Karpas-422 (cell line): Measurements from ENCODE around the gene CFAP97. TPM values are rescaled to one million over a fixed set of nuclear protein-coding genes. Genes with fewer than 3 reads are reported as not detected.
"Not testable (repeated sequence)": the region's sequence is repeated elsewhere in the genome, so short reads cannot be mapped to it uniquely, and the experiment has no call there.

ENCODE experiments used
- DNase-seq: peaks from one replicate; pipeline ENCODE4 v3.0.0-alpha.2; 2015
- H2AFZ ChIP-seq: fragments of 200-600 bp; sonication (generic); 2 replicates; pipeline ENCODE4 v1.6.1; 2014; ENCODE audit warnings: antibody characterized with exemption, low read length, mixed read lengths
- H3K27ac ChIP-seq: fragments of 200-600 bp; sonication (generic); 2 replicates; pipeline ENCODE4 v1.5.1; 2014; ENCODE audit warnings: mild to moderate bottlenecking, low read length, moderate library complexity
- H3K27me3 ChIP-seq: fragments of 200-600 bp; sonication (generic); 2 replicates; pipeline ENCODE4 v1.6.1; 2014; ENCODE audit warnings: low read length, mixed read lengths
- H3K36me3 ChIP-seq: fragments of 200-600 bp; sonication (generic); 2 replicates; pipeline ENCODE4 v1.6.1; 2014; ENCODE audit warnings: low read length, mixed read lengths; ENCODE audit not compliant: insufficient read depth
- H3K4me1 ChIP-seq: fragments of 200-600 bp; sonication (generic); 2 replicates; pipeline ENCODE4 v1.6.1; 2014; ENCODE audit warnings: mild to moderate bottlenecking, low read length, mixed read lengths
- H3K4me2 ChIP-seq: fragments of 200-600 bp; sonication (generic); 2 replicates; pipeline ENCODE4 v1.6.1; 2014; ENCODE audit warnings: low read length, low read depth, mild to moderate bottlenecking; ENCODE audit not compliant: poor library complexity, severe bottlenecking
- H3K4me3 ChIP-seq: fragments of 200-600 bp; sonication (generic); 2 replicates; pipeline ENCODE4 v1.5.1; 2014; ENCODE audit warnings: mild to moderate bottlenecking, antibody characterized with exemption, low read length, mixed read lengths
- H3K79me2 ChIP-seq: fragments of 200-600 bp; sonication (generic); 2 replicates; pipeline ENCODE4 v1.6.1; 2014; ENCODE audit warnings: mild to moderate bottlenecking, low read length, mixed read lengths
- H3K9ac ChIP-seq: fragments of 200-600 bp; sonication (generic); 2 replicates; pipeline ENCODE4 v1.6.0; 2014; ENCODE audit warnings: low read length
- H3K9me2 ChIP-seq: fragments of 200-600 bp; sonication (generic), shearing (Covaris generic); replicated peaks from 2 replicates; pipeline ENCODE4 v1.6.0; 2014; ENCODE audit warnings: mild to moderate bottlenecking, low read length, moderate library complexity; ENCODE audit not compliant: insufficient read depth
- H3K9me3 ChIP-seq: fragments of 300-700, 200-600 bp; sonication (generic); 2 replicates; pipeline ENCODE4 v1.6.1; 2014; ENCODE audit warnings: low read length, mixed read lengths
- H4K20me1 ChIP-seq: fragments of 200-600 bp; sonication (generic); 2 replicates; pipeline ENCODE4 v1.6.1; 2014; ENCODE audit warnings: mild to moderate bottlenecking, antibody characterized with exemption, low read length, low read depth; ENCODE audit not compliant: insufficient read depth
- total RNA-seq: library from RNA; depleted of rRNA; stranded (reverse); fragments of >200 nt; shearing (Covaris generic); gene quantifications from 2 replicates; pipeline ENCODE4 v1.2.3, GENCODE V29; 2014; ENCODE audit warnings: low replicate concordance

CFAP97 gene
- total RNA-seq, 1 experiment from 2014 or later, result 44.5 TPM

DNA sequence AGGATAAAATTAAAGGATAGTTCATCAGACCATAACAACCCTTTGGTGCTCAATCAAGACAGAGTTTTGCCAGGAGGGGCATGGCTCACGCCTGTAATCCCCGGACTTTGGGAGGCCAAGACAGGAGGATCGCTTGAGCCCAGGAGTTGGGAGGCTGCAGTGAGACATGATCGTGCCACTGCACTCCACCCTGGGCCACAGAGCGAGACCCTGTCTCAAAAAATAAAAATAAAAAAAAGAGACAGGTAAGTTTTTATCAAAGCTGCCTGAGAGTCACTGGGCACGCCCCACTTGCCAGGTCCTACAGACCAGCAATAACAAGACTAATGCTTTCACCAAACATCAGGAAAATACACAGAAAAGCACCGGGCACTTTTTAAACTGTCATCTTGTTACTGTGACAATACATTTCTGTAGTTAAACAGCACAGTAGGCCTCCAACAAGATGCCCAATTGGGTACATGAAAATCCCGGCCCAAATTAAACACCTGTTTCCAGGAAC is 765 bp downstream of the CFAP97 start:
- H3K27me3 ChIP-seq, result no peaks in the 10 kb centered on the region
- H2AFZ ChIP-seq, result no peak overlapping the region
- H3K79me2 ChIP-seq, result peaks cover 63% of the 10 kb centered on the region
- peak overlapping the region; percentile 79 for H3K4me3 ChIP-seq
- H3K9me2 ChIP-seq, result no peaks in the 10 kb centered on the region
- no peak for DNase-seq
- H3K9ac ChIP-seq, result peak overlapping the region; percentile 80
- no peaks in the 10 kb centered on the region for H4K20me1 ChIP-seq
- H3K27ac ChIP-seq, result peak overlapping the region; percentile 72
- no peaks in the 10 kb centered on the region for H3K36me3 ChIP-seq
- no peaks in the 10 kb centered on the region for H3K9me3 ChIP-seq
- peak overlapping the region; percentile 86 for H3K4me2 ChIP-seq
- H3K4me1 ChIP-seq, result peaks cover 38% of the 10 kb centered on the region

DNA sequence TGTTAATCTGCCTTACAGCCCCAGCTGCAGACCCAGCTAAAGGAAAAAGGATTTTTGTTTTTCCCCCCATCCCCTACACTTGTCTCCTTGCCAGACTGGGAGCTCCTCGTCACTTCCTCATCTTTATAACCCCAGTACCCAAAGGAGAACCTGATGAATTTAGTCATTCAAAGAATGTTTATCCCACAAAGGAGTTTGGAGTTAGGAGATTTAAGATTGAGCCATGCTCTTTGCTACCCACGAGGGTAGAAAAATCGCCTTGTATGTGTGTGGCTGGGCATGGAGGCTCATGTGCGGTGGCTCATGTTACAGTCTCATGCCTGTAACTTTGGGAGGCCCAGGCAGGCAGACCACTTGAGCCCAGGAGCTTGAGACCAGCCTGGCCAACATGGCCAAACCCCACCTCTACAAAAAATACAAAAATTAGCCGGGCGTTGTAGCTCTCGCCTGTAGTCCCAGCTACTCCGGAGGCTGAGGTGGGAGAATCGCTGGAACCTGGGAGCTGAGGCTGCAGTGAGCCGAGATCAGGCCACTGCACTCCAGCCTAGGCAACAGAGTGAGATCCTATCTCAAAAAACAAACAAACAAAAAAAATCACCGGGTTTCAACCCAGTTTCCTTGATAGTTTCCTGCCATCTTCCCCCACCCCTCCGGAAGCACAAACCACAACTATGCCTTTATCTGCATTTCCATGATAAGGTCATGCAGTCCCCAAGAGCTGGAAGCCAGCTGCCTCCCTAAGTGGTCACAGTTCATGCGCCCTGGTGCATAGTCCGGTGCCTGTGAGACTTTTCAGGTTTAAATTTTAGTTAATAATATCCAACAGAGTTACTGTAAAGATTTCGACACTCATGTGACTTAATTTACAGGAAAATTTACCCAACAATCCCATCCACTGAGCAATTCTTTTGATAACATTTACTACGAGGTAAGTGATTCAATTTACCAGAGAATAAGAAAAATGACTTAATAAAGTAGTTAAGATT is 1.5 kb downstream of the CFAP97 start:
- Histone ChIP-seq H3K4me3 (peak overlapping the region; percentile 79), H3K4me2 (peak overlapping the region; percentile 86), H2AFZ (no peak overlapping the region), H3K27me3 (no peaks in the 10 kb centered on the region), H3K4me1 (peaks cover 38% of the 10 kb centered on the region), H3K9me2 (no peaks in the 10 kb centered on the region), H3K36me3 (no peaks in the 10 kb centered on the region), H3K9me3 (no peaks in the 10 kb centered on the region), H3K9ac (peak overlapping the region; percentile 80), H4K20me1 (no peaks in the 10 kb centered on the region), H3K79me2 (peaks cover 68% of the 10 kb centered on the region), H3K27ac (peak overlapping the region; percentile 72)
- DNase-seq, result no peak

DNA sequence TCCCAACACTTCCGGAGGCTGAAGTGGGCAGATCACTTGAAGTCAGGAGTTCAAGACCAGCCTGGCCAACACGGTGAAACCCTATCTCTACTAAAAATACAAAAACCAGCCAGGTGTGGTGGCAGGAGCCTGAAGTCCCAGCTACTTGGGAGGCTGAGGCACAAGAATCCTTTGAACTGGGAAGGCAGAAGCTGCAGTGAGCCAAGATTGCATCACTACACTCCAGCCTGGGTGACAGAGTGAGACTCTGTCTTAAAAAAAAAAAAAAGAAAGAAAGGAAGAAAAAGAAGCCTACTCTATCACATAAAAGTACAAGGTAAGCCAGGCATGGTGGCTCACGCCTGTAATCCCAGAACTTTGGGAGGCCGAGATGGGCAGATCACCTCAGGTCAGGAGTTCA is 5.6 kb downstream of the CFAP97 start:
- not testable (repeated sequence) for H3K36me3 ChIP-seq, DNase-seq, H3K27me3 ChIP-seq, H3K27ac ChIP-seq, H2AFZ ChIP-seq, H4K20me1 ChIP-seq, H3K4me2 ChIP-seq, H3K9me3 ChIP-seq, H3K9me2 ChIP-seq, H3K9ac ChIP-seq, H3K4me3 ChIP-seq
- Histone ChIP-seq H3K4me1 (peaks cover 15% of the 10 kb centered on the region), H3K79me2 (peaks cover 77% of the 10 kb centered on the region)

DNA sequence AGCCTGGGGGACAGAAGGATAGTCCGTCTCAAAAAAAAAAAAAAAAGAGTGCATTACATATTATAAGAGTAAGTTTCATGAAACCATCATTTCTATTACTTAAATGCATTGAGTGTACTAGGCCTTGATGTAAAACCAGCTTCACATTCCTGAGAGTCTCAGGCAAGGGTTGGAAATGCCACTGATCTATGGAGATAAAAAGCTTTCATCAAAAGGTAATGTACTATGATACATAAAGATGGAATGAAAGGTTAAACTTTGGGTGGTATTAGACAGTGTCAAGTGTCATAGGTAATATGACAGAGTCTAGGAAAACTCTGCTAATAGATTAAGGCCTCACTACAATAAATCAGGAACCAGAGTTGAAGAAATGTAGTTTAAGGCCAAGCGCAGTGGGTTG is 7.4 kb downstream of the CFAP97 start:
- Histone ChIP-seq H3K4me1 (peaks cover 10% of the 10 kb centered on the region), H2AFZ (no peak overlapping the region), H3K9me2 (no peaks in the 10 kb centered on the region), H4K20me1 (no peaks in the 10 kb centered on the region), H3K36me3 (no peaks in the 10 kb centered on the region), H3K4me3 (no peak overlapping the region), H3K27ac (no peak overlapping the region), H3K9me3 (no peaks in the 10 kb centered on the region), H3K27me3 (no peaks in the 10 kb centered on the region), H3K4me2 (no peak overlapping the region), H3K79me2 (peaks cover 72% of the 10 kb centered on the region), H3K9ac (no peak overlapping the region)
- DNase-seq, result no peak

DNA sequence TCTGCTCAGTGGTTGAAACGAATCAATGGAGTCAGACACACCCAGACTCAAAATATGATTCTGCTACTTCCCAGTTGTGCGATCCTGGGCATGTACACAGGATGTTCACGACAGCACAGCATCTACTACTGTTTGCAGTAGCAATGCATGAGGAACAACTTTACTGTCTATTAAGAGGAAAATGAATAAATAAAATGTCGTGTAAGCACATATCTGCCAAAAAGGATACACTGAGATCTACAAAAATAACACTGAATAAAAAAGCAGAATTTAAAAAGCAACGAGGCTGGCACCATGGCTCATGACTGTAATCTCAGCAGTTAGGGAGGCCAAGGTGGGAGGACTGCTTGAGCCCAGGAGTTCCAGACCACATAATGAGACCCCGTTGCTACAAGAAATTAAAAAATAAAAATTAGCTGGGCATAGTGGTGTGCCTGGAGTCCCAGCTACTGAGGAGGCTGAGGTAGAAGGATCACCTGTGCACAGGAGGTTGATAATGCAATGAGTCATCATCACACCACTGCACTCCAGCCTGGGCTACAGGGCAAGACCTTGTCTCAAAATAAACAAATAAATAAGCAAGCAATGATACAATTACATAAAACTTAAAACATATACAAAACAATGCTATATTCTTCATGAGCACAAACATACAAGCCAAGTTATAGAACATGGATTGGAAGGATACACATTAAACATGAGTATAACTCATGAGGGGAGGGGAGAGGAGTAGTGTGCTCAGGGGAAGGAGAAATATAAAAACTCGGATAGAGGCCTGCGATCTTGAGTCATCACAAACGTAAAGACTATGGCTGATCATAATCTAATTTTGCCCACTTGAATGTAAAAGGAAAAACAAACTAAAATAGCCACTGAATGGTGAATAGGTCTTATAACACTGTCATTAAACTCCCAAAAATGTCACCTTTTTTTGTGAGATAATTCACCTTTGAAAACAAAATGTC is 8.6 kb downstream of the CFAP97 start:
- no peaks in the 10 kb centered on the region for H3K9me2 ChIP-seq
- H3K79me2 ChIP-seq, result peaks cover 72% of the 10 kb centered on the region
- no peak for DNase-seq
- H3K27ac ChIP-seq, result no peak overlapping the region
- no peak overlapping the region for H3K4me2 ChIP-seq
- no peak overlapping the region for H3K9ac ChIP-seq
- no peak overlapping the region for H3K4me3 ChIP-seq
- H4K20me1 ChIP-seq, result no peaks in the 10 kb centered on the region
- H3K27me3 ChIP-seq, result no peaks in the 10 kb centered on the region
- H3K9me3 ChIP-seq, result no peaks in the 10 kb centered on the region
- peaks cover 2% of the 10 kb centered on the region; the same call in 1 of the 2 replicates for H3K36me3 ChIP-seq
- H3K4me1 ChIP-seq, result peaks cover 19% of the 10 kb centered on the region
- H2AFZ ChIP-seq, result no peak overlapping the region

DNA sequence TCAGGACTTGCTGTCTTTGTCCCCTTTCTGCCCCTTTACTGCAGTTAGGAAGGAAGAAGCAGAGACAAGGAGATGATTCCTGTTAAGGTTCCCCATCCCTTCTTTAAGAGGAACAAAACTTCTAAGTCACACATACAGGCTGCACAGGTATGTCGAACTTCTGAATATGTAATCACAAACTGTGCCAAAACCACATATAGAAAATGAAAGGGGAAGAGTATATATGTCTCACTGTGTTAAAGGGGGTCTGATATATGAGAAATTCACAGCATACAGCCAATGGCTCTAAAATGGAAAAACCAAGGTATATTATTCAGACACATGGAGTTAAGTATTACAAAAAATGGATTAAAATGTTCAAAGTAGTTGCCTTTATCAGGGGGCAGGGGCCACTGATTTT is 11.7 kb downstream of the CFAP97 start:
- Histone ChIP-seq H3K4me2 (peak overlapping the region; percentile 32), H3K9me3 (no peaks in the 10 kb centered on the region), H2AFZ (no peak overlapping the region), H4K20me1 (no peaks in the 10 kb centered on the region), H3K36me3 (peaks cover 3% of the 10 kb centered on the region; the same call in 1 of the 2 replicates), H3K27ac (0 out of 2 replicates have a peak overlapping the region, but pooled peaks have one; percentile 22), H3K4me3 (no peak overlapping the region), H3K79me2 (peaks cover 79% of the 10 kb centered on the region), H3K4me1 (peaks cover 19% of the 10 kb centered on the region), H3K9me2 (no peaks in the 10 kb centered on the region), H3K27me3 (no peaks in the 10 kb centered on the region), H3K9ac (no peak overlapping the region)
- no peak for DNase-seq

DNA sequence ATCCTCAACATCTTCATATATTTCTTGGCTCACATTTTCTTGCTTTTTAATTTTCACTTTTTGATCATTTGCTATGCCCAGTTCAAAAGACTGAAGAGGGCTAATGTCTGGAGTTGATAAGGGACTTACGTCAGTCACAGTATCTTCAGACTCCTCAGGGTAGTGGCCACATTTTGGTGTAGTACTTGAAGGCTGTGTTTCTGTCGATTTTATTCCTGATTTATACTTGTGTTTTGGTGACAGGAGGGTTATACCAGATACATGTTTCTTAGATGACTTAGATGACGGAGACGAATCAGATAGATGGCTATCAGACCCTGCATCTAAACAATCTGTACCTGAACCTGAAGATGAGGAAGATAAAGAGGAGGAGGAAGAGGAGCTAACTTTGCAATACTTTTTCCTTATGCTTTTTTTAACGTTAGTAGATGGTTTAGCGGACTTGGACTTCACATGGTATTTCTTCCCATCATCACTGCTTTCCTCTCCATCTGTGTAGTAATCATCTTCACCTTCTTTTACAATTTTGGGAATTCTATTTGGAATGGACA is 13.4 kb downstream of the CFAP97 start:
- no peaks in the 10 kb centered on the region for H3K27me3 ChIP-seq
- peaks cover 3% of the 10 kb centered on the region; the same call in 1 of the 2 replicates for H3K36me3 ChIP-seq
- no peaks in the 10 kb centered on the region for H3K9me2 ChIP-seq
- peaks cover 24% of the 10 kb centered on the region for H3K4me1 ChIP-seq
- H3K9ac ChIP-seq, result no peak overlapping the region
- H2AFZ ChIP-seq, result no peak overlapping the region
- no peak overlapping the region for H3K4me2 ChIP-seq
- no peaks in the 10 kb centered on the region for H3K9me3 ChIP-seq
- no peak overlapping the region for H3K4me3 ChIP-seq
- no peak overlapping the region for H3K27ac ChIP-seq
- peaks cover 82% of the 10 kb centered on the region for H3K79me2 ChIP-seq
- DNase-seq, result no peak
- no peaks in the 10 kb centered on the region for H4K20me1 ChIP-seq
